ENCODE measurements around the gene KCP.

DNA sequence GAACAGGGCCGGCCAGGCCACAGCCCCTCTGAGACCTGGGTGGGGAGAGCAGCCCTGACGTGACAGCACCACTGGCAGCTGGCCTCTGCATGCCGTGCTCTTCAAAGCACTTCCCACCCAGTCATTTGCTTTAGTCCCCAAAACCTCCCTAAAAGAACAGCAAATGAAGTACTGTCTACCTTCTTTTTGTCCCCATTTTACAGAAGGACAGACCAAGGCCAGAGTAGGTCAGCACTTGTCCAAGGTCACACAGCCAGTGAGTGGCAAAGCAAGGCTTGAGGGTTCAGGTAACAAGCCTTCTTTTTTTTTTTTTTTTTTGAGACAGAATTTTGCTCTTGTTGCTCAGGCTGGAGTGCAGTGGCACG lies 32.8 kb downstream of the KCP start:
- TF ChIP-seq, protein P1, sequence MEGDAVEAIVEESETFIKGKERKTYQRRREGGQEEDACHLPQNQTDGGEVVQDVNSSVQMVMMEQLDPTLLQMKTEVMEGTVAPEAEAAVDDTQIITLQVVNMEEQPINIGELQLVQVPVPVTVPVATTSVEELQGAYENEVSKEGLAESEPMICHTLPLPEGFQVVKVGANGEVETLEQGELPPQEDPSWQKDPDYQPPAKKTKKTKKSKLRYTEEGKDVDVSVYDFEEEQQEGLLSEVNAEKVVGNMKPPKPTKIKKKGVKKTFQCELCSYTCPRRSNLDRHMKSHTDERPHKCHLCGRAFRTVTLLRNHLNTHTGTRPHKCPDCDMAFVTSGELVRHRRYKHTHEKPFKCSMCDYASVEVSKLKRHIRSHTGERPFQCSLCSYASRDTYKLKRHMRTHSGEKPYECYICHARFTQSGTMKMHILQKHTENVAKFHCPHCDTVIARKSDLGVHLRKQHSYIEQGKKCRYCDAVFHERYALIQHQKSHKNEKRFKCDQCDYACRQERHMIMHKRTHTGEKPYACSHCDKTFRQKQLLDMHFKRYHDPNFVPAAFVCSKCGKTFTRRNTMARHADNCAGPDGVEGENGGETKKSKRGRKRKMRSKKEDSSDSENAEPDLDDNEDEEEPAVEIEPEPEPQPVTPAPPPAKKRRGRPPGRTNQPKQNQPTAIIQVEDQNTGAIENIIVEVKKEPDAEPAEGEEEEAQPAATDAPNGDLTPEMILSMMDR (conservative IDR thresholded peaks at IDR 0.05), result no peak
- no peak for TF ChIP-seq EZH2 (IDR thresholded peaks at IDR 0.05; ENCODE audit: low read depth)

Data from PC-9 (cell line).